Fibroblast of lung (primary cell): ENCODE data around the gene LDLRAD4. TPM values are rescaled to one million over a fixed set of nuclear protein-coding genes. Genes with fewer than 3 reads are reported as not detected.

Experiments
- DNase-seq, 2 donors: peaks; one replicate each; pipeline versions ENCODE4 v3.0.0 to v3.0.0-alpha.2; 2010; ENCODE audit warnings: low read depth in 2 of 2
- H2AFZ ChIP-seq: 2 replicates; pipeline ENCODE4 v1.5.1; 2012; ENCODE audit warnings: low read length, control low read depth, inconsistent platforms
- H3K27ac ChIP-seq: 2 replicates; pipeline ENCODE4 v1.5.1; 2011; ENCODE audit warnings: low read length, control low read depth; ENCODE audit not compliant: insufficient read depth
- H3K27me3 ChIP-seq: 2 replicates; pipeline ENCODE4 v1.5.1; 2011; ENCODE audit warnings: mild to moderate bottlenecking, low read length; ENCODE audit not compliant: control insufficient read depth, insufficient read depth
- H3K36me3 ChIP-seq: 2 replicates; pipeline ENCODE4 v1.5.1; 2011; ENCODE audit warnings: low read length; ENCODE audit not compliant: control insufficient read depth, insufficient read depth
- H3K4me1 ChIP-seq: 2 replicates; pipeline ENCODE4 v1.5.1; 2011; ENCODE audit warnings: low read length; ENCODE audit not compliant: control insufficient read depth, insufficient read depth; ENCODE audit errors: extremely low read depth
- H3K4me2 ChIP-seq: 2 replicates; pipeline ENCODE4 v1.5.1; 2011; ENCODE audit warnings: low read length, control low read depth; ENCODE audit not compliant: insufficient read depth; ENCODE audit errors: extremely low read depth
- H3K4me3 ChIP-seq, 4 experiments: fragments of 200-600 bp in 1 of 4; sonication (generic) in 1 of 4; replicated peaks in 1 of 4; 2 replicates each; pipeline ENCODE4 v1.5.1; 2011 to 2016; ENCODE audit warnings: low read length in 4 of 4, low read depth in 3 of 4, mild to moderate bottlenecking in 3 of 4, control low read depth in 2 of 4, inconsistent platforms in 1 of 4, mixed read lengths in 1 of 4; ENCODE audit not compliant: insufficient read depth in 1 of 4; ENCODE audit errors: control extremely low read depth in 1 of 4
- H3K79me2 ChIP-seq: 2 replicates; pipeline ENCODE4 v1.5.1; 2012; ENCODE audit warnings: mild to moderate bottlenecking, low read length, inconsistent platforms; ENCODE audit not compliant: control insufficient read depth, insufficient read depth
- H3K9ac ChIP-seq: 2 replicates; pipeline ENCODE4 v1.5.1; 2011; ENCODE audit warnings: mild to moderate bottlenecking, low read length, control low read depth; ENCODE audit not compliant: insufficient read depth
- H3K9me3 ChIP-seq: 2 replicates; pipeline ENCODE4 v1.5.1; 2012; ENCODE audit warnings: low read depth, low read length; ENCODE audit not compliant: control insufficient read depth, insufficient read depth
- H4K20me1 ChIP-seq: 2 replicates; pipeline ENCODE4 v1.5.1; 2011; ENCODE audit warnings: low read length; ENCODE audit not compliant: control insufficient read depth, insufficient read depth; ENCODE audit errors: extremely low read depth
- EZH2 ChIP-seq: IDR thresholded peaks from 2 replicates; pipeline ENCODE4 v1.5.1; 2012; ENCODE audit warnings: low read length, control low read depth, mild to moderate bottlenecking; ENCODE audit errors: missing control alignments
- polyA plus RNA-seq, 2 donors: library from polyadenylated mRNA; depleted of rRNA in 1 of 2; stranded (reverse) in 1 of 2; unstranded in 1 of 2; fragments of >200 nt; gene quantifications; 2 replicates each; pipeline ENCODE4 v1.2.1, GENCODE V29; 2011 to 2012; ENCODE audit warnings: missing spikeins in 1 of 2
- total RNA-seq: library from RNA; depleted of rRNA; stranded (reverse); fragments of >200 nt; gene quantifications from 2 replicates; pipeline ENCODE4 v1.2.1, GENCODE V29; 2014
- TF ChIP-seq, protein P1 (sequence below), 2 donors: IDR thresholded peaks in 1 of 2; conservative IDR thresholded peaks in 1 of 2; 1 replicate in 1 of 2; 2 replicates in 1 of 2; pipeline ENCODE4 v1.5.1; 2011 to 2012; ENCODE audit warnings: low read length in 2 of 2, control low read depth in 1 of 2, inconsistent platforms in 1 of 2, low read depth in 1 of 2, mild to moderate bottlenecking in 1 of 2

The LDLRAD4 gene
- total and polyA plus RNA-seq, 2 donors (not counting 1 experiment from before 2014, with no cell fraction given), result not detected

GRCh38 chr18:13570216-13570615 is 351.7 kb downstream of the LDLRAD4 start:
- H3K4me1 ChIP-seq, result no peaks in the 10 kb centered on the region
- no peak overlapping the region for H3K4me2 ChIP-seq
- DNase-seq, result no peak
- no peak overlapping the region for H3K27ac ChIP-seq
- TF ChIP-seq, protein P1, sequence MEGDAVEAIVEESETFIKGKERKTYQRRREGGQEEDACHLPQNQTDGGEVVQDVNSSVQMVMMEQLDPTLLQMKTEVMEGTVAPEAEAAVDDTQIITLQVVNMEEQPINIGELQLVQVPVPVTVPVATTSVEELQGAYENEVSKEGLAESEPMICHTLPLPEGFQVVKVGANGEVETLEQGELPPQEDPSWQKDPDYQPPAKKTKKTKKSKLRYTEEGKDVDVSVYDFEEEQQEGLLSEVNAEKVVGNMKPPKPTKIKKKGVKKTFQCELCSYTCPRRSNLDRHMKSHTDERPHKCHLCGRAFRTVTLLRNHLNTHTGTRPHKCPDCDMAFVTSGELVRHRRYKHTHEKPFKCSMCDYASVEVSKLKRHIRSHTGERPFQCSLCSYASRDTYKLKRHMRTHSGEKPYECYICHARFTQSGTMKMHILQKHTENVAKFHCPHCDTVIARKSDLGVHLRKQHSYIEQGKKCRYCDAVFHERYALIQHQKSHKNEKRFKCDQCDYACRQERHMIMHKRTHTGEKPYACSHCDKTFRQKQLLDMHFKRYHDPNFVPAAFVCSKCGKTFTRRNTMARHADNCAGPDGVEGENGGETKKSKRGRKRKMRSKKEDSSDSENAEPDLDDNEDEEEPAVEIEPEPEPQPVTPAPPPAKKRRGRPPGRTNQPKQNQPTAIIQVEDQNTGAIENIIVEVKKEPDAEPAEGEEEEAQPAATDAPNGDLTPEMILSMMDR (conservative IDR thresholded peaks at IDR 0.05 in 1 of 2, IDR thresholded peaks at IDR 0.05 in 1 of 2; ENCODE audit: low read depth in 1 of 2, low read length in 2 of 2), result no peak
- no peak for TF ChIP-seq EZH2
- H3K9me3 ChIP-seq, result no peaks in the 10 kb centered on the region
- no peak overlapping the region for H2AFZ ChIP-seq
- no peaks in the 10 kb centered on the region for H4K20me1 ChIP-seq
- H3K9ac ChIP-seq, result no peak overlapping the region
- H3K79me2 ChIP-seq, result no peaks in the 10 kb centered on the region
- no peaks in the 10 kb centered on the region for H3K36me3 ChIP-seq
- H3K4me3 ChIP-seq, result no peak overlapping the region
- no peaks in the 10 kb centered on the region for H3K27me3 ChIP-seq

GRCh38 chr18:13570856-13571495 is 352.4 kb downstream of the LDLRAD4 start:
- no peaks in the 10 kb centered on the region for H3K9me3 ChIP-seq
- H3K9ac ChIP-seq, result no peak overlapping the region
- no peaks in the 10 kb centered on the region for H3K36me3 ChIP-seq
- no peak overlapping the region for H3K4me3 ChIP-seq
- no peaks in the 10 kb centered on the region for H3K27me3 ChIP-seq
- no peaks in the 10 kb centered on the region for H3K4me1 ChIP-seq
- no peak overlapping the region for H3K4me2 ChIP-seq
- H3K79me2 ChIP-seq, result no peaks in the 10 kb centered on the region
- no peaks in the 10 kb centered on the region for H4K20me1 ChIP-seq
- H2AFZ ChIP-seq, result no peak overlapping the region
- TF ChIP-seq, protein P1 (conservative IDR thresholded peaks at IDR 0.05 in 1 of 2, IDR thresholded peaks at IDR 0.05 in 1 of 2; ENCODE audit: low read depth in 1 of 2, low read length in 2 of 2), result no peak
- no peak for TF ChIP-seq EZH2
- H3K27ac ChIP-seq, result no peak overlapping the region
- DNase-seq, result peak; percentile 16 to 68

GRCh38 chr18:13572148-13572547 is 353.6 kb downstream of the LDLRAD4 start:
- H3K36me3 ChIP-seq, result no peaks in the 10 kb centered on the region
- H3K4me2 ChIP-seq, result no peak overlapping the region
- TF ChIP-seq EZH2, result no peak
- TF ChIP-seq, protein P1 (conservative IDR thresholded peaks at IDR 0.05 in 1 of 2, IDR thresholded peaks at IDR 0.05 in 1 of 2; ENCODE audit: low read depth in 1 of 2, low read length in 2 of 2), result no peak
- H2AFZ ChIP-seq, result no peak overlapping the region
- H3K9ac ChIP-seq, result no peak overlapping the region
- no peak for DNase-seq
- H3K27ac ChIP-seq, result no peak overlapping the region
- no peak overlapping the region for H3K4me3 ChIP-seq
- H4K20me1 ChIP-seq, result no peaks in the 10 kb centered on the region
- H3K4me1 ChIP-seq, result no peaks in the 10 kb centered on the region
- H3K79me2 ChIP-seq, result no peaks in the 10 kb centered on the region
- no peaks in the 10 kb centered on the region for H3K9me3 ChIP-seq
- no peaks in the 10 kb centered on the region for H3K27me3 ChIP-seq
